Activated B cell treated with CpG ODN at 0.5 μM for 24 hours (primary cell): Measurements from ENCODE around the gene AMPD3. TPM values are rescaled to one million over a fixed set of nuclear protein-coding genes. Genes with fewer than 3 reads are reported as not detected.

ENCODE experiments used
- ATAC-seq: fragments of 200-7000 bp; cut with Tn5 transposase; one replicate; pipeline ENCODE4 v1.10.0; 2021; ENCODE audit warnings: low read depth, mild to moderate bottlenecking, moderate library complexity
- CTCF ChIA-PET: fragments of 350-600 bp; sonication (Branson Sonifier 250); formaldehyde crosslinking; loops from one replicate; lab custom pipeline; 2021; ENCODE audit warnings: antibody characterized with exemption; lab: Charles Lee
- POLR2A ChIA-PET: fragments of 350-600 bp; sonication (Branson Sonifier 250); formaldehyde crosslinking; loops from one replicate; lab custom pipeline; 2021; ENCODE audit warnings: antibody characterized with exemption; lab: Charles Lee
- DNase-seq: peaks from one replicate; pipeline ENCODE4 v3.0.0; 2022
- H3K27ac Mint-ChIP-seq: one replicate; pipeline ENCODE4 v1.8.0; 2020; ENCODE audit warnings: mixed read lengths
- H3K27me3 Mint-ChIP-seq: one replicate; pipeline ENCODE4 v1.8.0; 2021; ENCODE audit warnings: mixed read lengths
- H3K36me3 Mint-ChIP-seq: one replicate; pipeline ENCODE4 v1.8.0; 2021; ENCODE audit warnings: low read depth, mixed read lengths
- H3K4me1 Mint-ChIP-seq: one replicate; pipeline ENCODE4 v1.8.0; 2021; ENCODE audit warnings: mixed read lengths
- H3K4me3 Mint-ChIP-seq: one replicate; pipeline ENCODE4 v1.8.0; 2020; ENCODE audit warnings: mild to moderate bottlenecking, mixed read lengths
- H3K9me3 Mint-ChIP-seq: one replicate; pipeline ENCODE4 v1.8.0; 2020; ENCODE audit warnings: mixed read lengths
- intact Hi-C: fragments of 100-400 bp; cut with micrococcal nuclease; formaldehyde crosslinking; loops from one replicate; pipeline ENCODE4 v1.15.1; 2024
- total RNA-seq: library from RNA; stranded (reverse); gene quantifications from 2 replicates; pipeline ENCODE4 v1.2.3, GENCODE V29; 2022
- TF ChIP-seq, protein P1 (sequence below): fragments of 200-600 bp; IDR thresholded peaks from one replicate; pipeline ENCODE4 v1.8.0; 2022; ENCODE audit warnings: antibody characterized with exemption, mild to moderate bottlenecking

AMPD3 gene
- total RNA-seq, 1 donor from 2014 or later: 116 TPM

DNA sequence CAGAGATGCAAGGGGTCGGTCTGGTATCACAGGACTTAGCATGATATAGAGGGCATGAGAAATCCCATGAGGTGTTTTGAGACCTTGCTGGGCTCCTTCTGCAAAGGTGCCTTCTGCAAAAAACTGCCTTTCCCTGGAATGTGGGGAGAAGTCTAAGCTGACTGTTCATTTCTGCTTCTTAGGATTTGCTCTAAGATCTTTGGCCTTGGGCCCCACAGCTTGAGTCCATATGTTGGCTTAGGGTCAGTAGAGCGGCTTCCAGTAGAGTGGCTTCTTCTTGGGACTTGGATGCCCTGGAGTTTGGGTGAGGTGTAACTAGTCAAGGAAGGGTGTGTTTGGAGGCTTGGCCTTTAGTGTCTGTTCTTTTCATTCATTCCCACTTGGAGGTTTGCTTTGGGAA, 37.0 kb downstream of the AMPD3 start:
- Mint-ChIP-seq H3K27me3 (no peaks in the 10 kb centered on the region), H3K4me3 (no peak overlapping the region), H3K36me3 (peaks cover 90% of the 10 kb centered on the region), H3K27ac (peak overlapping the region; percentile 43), H3K4me1 (peaks cover 38% of the 10 kb centered on the region), H3K9me3 (no peaks in the 10 kb centered on the region)
- ChIA-PET POLR2A (interaction anchor here (1.2 to 6.5 kb wide), 3 partner anchors 11 to 50 kb away, joined by 3 to 219 read pairs (median 3); partner anchors contain the start of gene AMPD3), CTCF (interaction anchor here (1.0 kb wide), 1 partner anchor 78 kb away, joined by 3 read pairs; no protein-coding TSS in a partner anchor)
- DNase-seq (no peak), ATAC-seq (no peak)
- TF ChIP-seq, protein P1, sequence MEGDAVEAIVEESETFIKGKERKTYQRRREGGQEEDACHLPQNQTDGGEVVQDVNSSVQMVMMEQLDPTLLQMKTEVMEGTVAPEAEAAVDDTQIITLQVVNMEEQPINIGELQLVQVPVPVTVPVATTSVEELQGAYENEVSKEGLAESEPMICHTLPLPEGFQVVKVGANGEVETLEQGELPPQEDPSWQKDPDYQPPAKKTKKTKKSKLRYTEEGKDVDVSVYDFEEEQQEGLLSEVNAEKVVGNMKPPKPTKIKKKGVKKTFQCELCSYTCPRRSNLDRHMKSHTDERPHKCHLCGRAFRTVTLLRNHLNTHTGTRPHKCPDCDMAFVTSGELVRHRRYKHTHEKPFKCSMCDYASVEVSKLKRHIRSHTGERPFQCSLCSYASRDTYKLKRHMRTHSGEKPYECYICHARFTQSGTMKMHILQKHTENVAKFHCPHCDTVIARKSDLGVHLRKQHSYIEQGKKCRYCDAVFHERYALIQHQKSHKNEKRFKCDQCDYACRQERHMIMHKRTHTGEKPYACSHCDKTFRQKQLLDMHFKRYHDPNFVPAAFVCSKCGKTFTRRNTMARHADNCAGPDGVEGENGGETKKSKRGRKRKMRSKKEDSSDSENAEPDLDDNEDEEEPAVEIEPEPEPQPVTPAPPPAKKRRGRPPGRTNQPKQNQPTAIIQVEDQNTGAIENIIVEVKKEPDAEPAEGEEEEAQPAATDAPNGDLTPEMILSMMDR: no peak
- intact Hi-C loops: loop anchor here (5.0 kb wide), 1 partner anchor 35 kb away; no protein-coding TSS in a partner anchor

DNA sequence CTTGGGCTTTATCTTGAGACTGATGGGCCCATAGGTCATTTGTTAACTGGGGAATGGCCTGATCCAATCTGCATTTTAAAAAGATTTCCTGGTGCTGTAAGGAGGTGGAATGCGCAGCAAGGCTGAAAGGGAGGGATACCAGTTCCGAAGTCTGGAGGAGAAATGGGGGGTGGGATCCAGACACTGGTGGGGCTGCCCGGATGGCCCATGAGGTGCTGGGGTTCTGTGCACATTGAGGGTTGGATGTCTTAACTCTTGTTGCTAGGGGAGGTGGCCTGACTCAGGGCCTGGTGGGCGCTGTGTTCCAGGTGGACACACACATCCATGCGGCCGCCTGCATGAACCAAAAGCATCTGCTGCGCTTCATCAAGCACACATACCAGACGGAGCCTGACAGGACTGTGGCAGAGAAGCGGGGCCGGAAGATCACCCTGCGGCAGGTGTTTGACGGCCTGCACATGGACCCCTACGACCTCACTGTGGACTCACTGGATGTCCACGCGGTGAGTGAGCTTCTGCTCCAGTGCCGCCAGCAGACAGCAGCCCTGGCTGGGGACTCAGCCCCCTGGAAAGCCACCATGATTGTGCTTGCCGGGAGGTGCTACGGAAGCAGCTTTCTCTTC, 38.1 kb downstream of the AMPD3 start:
- Mint-ChIP-seq H3K36me3 (peaks cover 91% of the 10 kb centered on the region), H3K4me3 (no peak overlapping the region), H3K27me3 (no peaks in the 10 kb centered on the region), H3K4me1 (peaks cover 29% of the 10 kb centered on the region), H3K9me3 (no peaks in the 10 kb centered on the region), H3K27ac (no peak overlapping the region)
- no peak for ATAC-seq
- ChIA-PET CTCF (no interaction called here), POLR2A (interaction anchor here (1.2 kb wide), 1 partner anchor 10 kb away, joined by 3 read pairs; no protein-coding TSS in a partner anchor)
- TF ChIP-seq, protein P1: no peak
- no peak for DNase-seq
- intact Hi-C loops: loop anchor here (5.0 kb wide), 1 partner anchor 34 kb away; no protein-coding TSS in a partner anchor

DNA sequence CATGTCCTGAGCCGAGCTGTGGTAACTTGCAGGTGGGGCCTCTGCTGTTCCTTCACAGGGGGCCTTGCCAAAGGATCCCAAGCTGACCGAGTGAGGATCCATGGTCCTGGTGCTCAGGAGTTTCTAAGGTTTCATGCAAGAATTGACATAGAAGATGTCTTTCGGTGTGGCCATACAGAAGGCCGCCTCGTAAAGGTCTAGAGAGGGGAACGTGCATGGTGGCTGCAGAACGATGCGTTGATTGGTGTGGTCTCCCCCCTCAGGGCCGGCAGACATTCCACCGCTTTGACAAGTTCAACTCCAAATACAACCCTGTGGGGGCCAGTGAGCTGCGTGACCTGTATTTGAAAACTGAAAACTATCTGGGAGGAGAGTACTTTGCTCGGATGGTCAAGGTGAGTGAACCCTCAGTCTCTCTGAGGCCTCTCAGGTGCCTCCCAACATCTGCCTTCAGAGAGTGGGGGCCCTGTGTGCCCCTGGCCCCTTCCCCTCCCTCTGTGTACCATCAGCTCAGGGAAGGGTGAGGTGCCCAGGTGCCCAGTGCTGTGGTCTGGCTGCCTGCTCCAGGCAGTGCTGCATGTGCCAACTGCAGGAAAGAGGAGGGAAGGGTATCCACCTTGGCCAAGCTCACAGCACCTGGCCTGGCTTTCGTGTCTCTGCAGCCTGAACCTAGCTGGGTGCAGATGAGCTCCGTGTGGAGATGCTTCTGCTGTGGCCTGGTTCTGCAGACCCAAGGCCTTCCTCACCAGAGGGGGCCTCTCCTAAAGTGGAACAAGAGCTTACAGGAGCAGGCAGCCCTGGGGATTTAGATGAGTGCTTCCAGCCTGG, 39.8 kb downstream of the AMPD3 start:
- peaks cover 12% of the 10 kb centered on the region for H3K4me1 Mint-ChIP-seq
- no peaks in the 10 kb centered on the region for H3K27me3 Mint-ChIP-seq
- H3K4me3 Mint-ChIP-seq: no peak overlapping the region
- ChIA-PET CTCF (no interaction called here), POLR2A (no interaction called here)
- peaks cover 95% of the 10 kb centered on the region for H3K36me3 Mint-ChIP-seq
- DNase-seq (no peak), ATAC-seq (no peak)
- intact Hi-C loops: loop anchor here (5.0 kb wide), 1 partner anchor 32 kb away; no protein-coding TSS in a partner anchor
- H3K27ac Mint-ChIP-seq: no peak overlapping the region
- TF ChIP-seq, protein P1: no peak
- H3K9me3 Mint-ChIP-seq: no peaks in the 10 kb centered on the region

DNA sequence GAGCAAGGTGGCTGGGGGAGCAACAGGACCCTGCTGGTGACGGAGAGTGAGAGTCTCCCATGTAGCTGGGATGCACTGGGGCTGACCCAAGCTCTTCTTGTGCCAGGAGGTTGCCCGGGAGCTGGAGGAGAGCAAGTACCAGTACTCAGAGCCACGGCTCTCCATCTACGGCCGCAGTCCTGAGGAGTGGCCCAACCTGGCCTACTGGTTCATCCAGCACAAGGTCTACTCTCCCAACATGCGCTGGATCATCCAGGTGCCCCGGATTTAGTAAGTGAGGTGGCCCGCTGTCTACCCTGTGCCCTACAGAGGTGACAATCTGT, 40.4 kb downstream of the AMPD3 start:
- intact Hi-C loops: no loop called here
- H3K36me3 Mint-ChIP-seq: peaks cover 95% of the 10 kb centered on the region

More for the DNA sequence above, 40.4 kb downstream of the AMPD3 start:
- Mint-ChIP-seq H3K9me3 (no peaks in the 10 kb centered on the region), H3K27ac (no peak overlapping the region), H3K4me1 (peaks cover 7% of the 10 kb centered on the region), H3K27me3 (no peaks in the 10 kb centered on the region), H3K4me3 (no peak overlapping the region)
- ATAC-seq: no peak
- TF ChIP-seq, protein P1: no peak
- POLR2A ChIA-PET: no interaction called here
- DNase-seq: no peak
- CTCF ChIA-PET: no interaction called here
